Cardiac fibroblast (primary cell): ENCODE measurements around the gene OR2M3.

ENCODE experiments used
- DNase-seq, 2 donors: peaks; one replicate each; pipeline versions ENCODE4 v3.0.0 to v3.0.0-alpha.2; 2010; ENCODE audit warnings: low read depth in 2 of 2
- H3K4me3 ChIP-seq, 2 donors: replicated peaks in 1 of 2; 1 replicate in 1 of 2; 2 replicates in 1 of 2; pipeline ENCODE4 v1.5.1; 2011; ENCODE audit warnings: low read depth in 2 of 2, low read length in 2 of 2, mild to moderate bottlenecking in 2 of 2, moderate library complexity in 1 of 2
- CTCF ChIP-seq: IDR thresholded peaks from one replicate; pipeline ENCODE4 v1.5.1; 2011; ENCODE audit warnings: low read depth, mild to moderate bottlenecking, low read length, inconsistent platforms

Gene OR2M3

GRCh38 chr1:248196965-248197364 lies at the start of gene OR2M3:
TSS of gene OR2M3 (plus strand) at chr1:248197265. CDS start at chr1:248203068, 5,803 bp downstream.
- no peak for DNase-seq
- no peak for TF ChIP-seq CTCF
- no peak within 1 kb of the TSS for H3K4me3 ChIP-seq

- no peak overlapping the region for H3K4me3 ChIP-seq
- DNase-seq, result no peak
- no peak for TF ChIP-seq CTCF
Measured at GRCh38 chr1:248152056-248152827, 44.8 kb upstream of the OR2M3 start.

- DNase-seq, result no peak
- TF ChIP-seq CTCF, result no peak
- H3K4me3 ChIP-seq, result no peak overlapping the region
Measured at GRCh38 chr1:248155927-248156326, 41.1 kb upstream of the OR2M3 start.

GRCh38 chr1:248158758-248159157 lies 38.3 kb upstream of the OR2M3 start:
- no peak for TF ChIP-seq CTCF
- H3K4me3 ChIP-seq, result no peak overlapping the region
- DNase-seq, result no peak

- no peak for DNase-seq
- TF ChIP-seq CTCF, result no peak
- no peak overlapping the region for H3K4me3 ChIP-seq
Measured at GRCh38 chr1:248164031-248164430, 33.0 kb upstream of the OR2M3 start.

GRCh38 chr1:248165186-248165585 lies 31.9 kb upstream of the OR2M3 start:
- H3K4me3 ChIP-seq, result no peak overlapping the region
- no peak for TF ChIP-seq CTCF
- DNase-seq, result no peak

- no peak for DNase-seq
- TF ChIP-seq CTCF, result no peak
- no peak within 1 kb of the TSS for H3K4me3 ChIP-seq
Measured at GRCh38 chr1:248174521-248174920, 22.5 kb upstream of the OR2M3 start, which contains the start of gene OR2M2. TSS of gene OR2M2 (plus strand) at chr1:248174821. CDS start at chr1:248179986, 5,165 bp downstream.
